HepG2 (cell line): ENCODE data around the gene UQCC5. TPM values are rescaled to one million over a fixed set of nuclear protein-coding genes. Genes with fewer than 3 reads are reported as not detected.

Source experiments
- CBX1 ChIP-seq: IDR thresholded peaks from one replicate; pipeline ENCODE4 v1.6.1; 2016; ENCODE audit warnings: antibody characterized with exemption, low read depth
- GATAD2A ChIP-seq: IDR thresholded peaks from 2 replicates; pipeline ENCODE4 v1.6.1; 2016
- ISL2 ChIP-seq: sonication (generic); formaldehyde crosslinking; IDR thresholded peaks from 2 replicates; pipeline ENCODE4 v1.5.0; 2020; ENCODE audit warnings: missing genetic modification reagents
- MAFG ChIP-seq: sonication (generic); formaldehyde crosslinking; IDR thresholded peaks from 2 replicates; pipeline ENCODE4 v1.5.1; 2020; ENCODE audit warnings: mild to moderate bottlenecking, missing genetic modification reagents
- MBD4 ChIP-seq: IDR thresholded peaks from 2 replicates; pipeline ENCODE4 v1.6.1; 2012; ENCODE audit warnings: low read length, inconsistent platforms, borderline replicate concordance
- NCOA2 ChIP-seq: sonication (generic); formaldehyde crosslinking; IDR thresholded peaks from 2 replicates; pipeline ENCODE4 v1.8.0; 2022; ENCODE audit warnings: inconsistent platforms
- NCOA5 ChIP-seq: sonication (generic); formaldehyde crosslinking; IDR thresholded peaks from 2 replicates; pipeline ENCODE4 v1.4.0; 2020; ENCODE audit warnings: missing genetic modification reagents
- NR1H2 ChIP-seq: sonication (generic); formaldehyde crosslinking; IDR thresholded peaks from 2 replicates; pipeline ENCODE4 v1.8.1; 2022; ENCODE audit warnings: low read depth, missing genetic modification reagents, borderline replicate concordance
- NRL ChIP-seq: sonication (generic); formaldehyde crosslinking; IDR thresholded peaks from 2 replicates; pipeline ENCODE4 v1.5.0; 2020; ENCODE audit warnings: missing genetic modification reagents, mild to moderate bottlenecking, moderate library complexity, borderline replicate concordance
- POLR2G ChIP-seq: fragments of 200-400 bp; formaldehyde crosslinking; IDR thresholded peaks from 2 replicates; pipeline ENCODE4 v1.6.1; 2018; ENCODE audit warnings: mild to moderate bottlenecking, low read depth, low read length, moderate library complexity
- PTBP1 ChIP-seq: fragments of 200-400 bp; formaldehyde crosslinking; IDR thresholded peaks from 2 replicates; pipeline ENCODE4 v1.6.1; 2018; ENCODE audit warnings: low read length, low read depth; ENCODE audit not compliant: poor library complexity, severe bottlenecking
- RARA ChIP-seq: IDR thresholded peaks from 2 replicates; pipeline ENCODE4 v1.6.1; 2016; ENCODE audit warnings: missing genetic modification reagents, missing compliant biosample characterization
- REXO4 ChIP-seq: sonication (generic); formaldehyde crosslinking; IDR thresholded peaks from 2 replicates; pipeline ENCODE4 v1.8.0; 2022; ENCODE audit warnings: missing genetic modification reagents, mild to moderate bottlenecking, borderline replicate concordance
- SCMH1 ChIP-seq: sonication (generic); formaldehyde crosslinking; IDR thresholded peaks from 2 replicates; pipeline ENCODE4 v1.9.0; 2021; ENCODE audit warnings: missing genetic modification reagents, mild to moderate bottlenecking, borderline replicate concordance
- SIN3A ChIP-seq: IDR thresholded peaks from 2 replicates; pipeline ENCODE4 v1.6.1; 2011; ENCODE audit warnings: low read depth, mild to moderate bottlenecking, control low read depth, low read length, borderline replicate concordance
- SOX5 ChIP-seq: IDR thresholded peaks from 2 replicates; pipeline ENCODE4 v1.6.1; 2016; ENCODE audit warnings: borderline replicate concordance
- TARDBP ChIP-seq: sonication (generic); formaldehyde crosslinking; IDR thresholded peaks from 2 replicates; pipeline ENCODE4 v1.8.0; 2022; ENCODE audit warnings: mild to moderate bottlenecking, missing genetic modification reagents
- TOE1 ChIP-seq: sonication (generic); formaldehyde crosslinking; IDR thresholded peaks from 2 replicates; pipeline ENCODE4 v1.4.0; 2020; ENCODE audit warnings: mild to moderate bottlenecking, missing genetic modification reagents
- ZNF337 ChIP-seq: sonication (generic); formaldehyde crosslinking; IDR thresholded peaks from 2 replicates; pipeline ENCODE4 v1.5.1; 2020; ENCODE audit warnings: missing genetic modification reagents, low read depth, mild to moderate bottlenecking, borderline replicate concordance
- ZNF383 ChIP-seq: sonication (generic); formaldehyde crosslinking; IDR thresholded peaks from 2 replicates; pipeline ENCODE4 v1.4.0; 2020; ENCODE audit warnings: missing genetic modification reagents, mild to moderate bottlenecking, borderline replicate concordance
- ZNF674 ChIP-seq: sonication (generic); formaldehyde crosslinking; IDR thresholded peaks from 2 replicates; pipeline ENCODE4 v1.5.0; 2020; ENCODE audit warnings: low read depth, mild to moderate bottlenecking, missing genetic modification reagents
- polyA plus RNA-seq, 8 experiments: library from polyadenylated mRNA; depleted of rRNA in 3 of 8; stranded (reverse) in 7 of 8; unstranded in 1 of 8; fragments of >200 nt; fragmentation: Illumina TruSeq in 4 of 8; extraction: Trizol in 4 of 8; gene quantifications; 2 replicates each; pipeline versions ENCODE4 v1.2.1 to v1.2.3, GENCODE V29; 2011 to 2016; ENCODE audit warnings: low read depth in 4 of 8, missing spikeins in 1 of 8, mixed read lengths in 1 of 8; ENCODE audit not compliant: insufficient read depth in 1 of 8
- total RNA-seq, 5 experiments: library from RNA; depleted of rRNA; stranded (reverse); fragments of >200 nt; fragmentation: Illumina TruSeq; extraction: Trizol; gene quantifications; 2 replicates each; pipeline ENCODE4 v1.2.3, GENCODE V29; 2016; ENCODE audit warnings: low read depth in 1 of 5
- TF ChIP-seq, protein P1 (sequence below): sonication (generic); formaldehyde crosslinking; IDR thresholded peaks from 2 replicates; pipeline ENCODE4 v1.8.0; 2023; ENCODE audit warnings: mild to moderate bottlenecking, missing genetic modification reagents
- TF ChIP-seq, protein P2 (sequence below): sonication (generic); formaldehyde crosslinking; conservative IDR thresholded peaks from 2 replicates; pipeline ENCODE4 v1.8.0; 2022; ENCODE audit warnings: mild to moderate bottlenecking, moderate library complexity, missing genetic modification reagents
- TF ChIP-seq, protein P3 (sequence below): sonication (generic); formaldehyde crosslinking; IDR thresholded peaks from 2 replicates; pipeline ENCODE4 v1.4.0; 2020; ENCODE audit warnings: missing genetic modification reagents
- TF ChIP-seq, protein P4 (sequence below): IDR thresholded peaks from 2 replicates; pipeline ENCODE4 v1.6.1; 2016; ENCODE audit warnings: mild to moderate bottlenecking
- TF ChIP-seq, protein P5 (sequence below): IDR thresholded peaks from 2 replicates; pipeline ENCODE4 v1.6.1; 2016

UQCC5 gene
- total and polyA plus RNA-seq, 2 of the 13 experiments (the other 11 are each of a cell fraction or from before 2014, with no cell fraction given): 15.4 to 29.5 TPM

DNA sequence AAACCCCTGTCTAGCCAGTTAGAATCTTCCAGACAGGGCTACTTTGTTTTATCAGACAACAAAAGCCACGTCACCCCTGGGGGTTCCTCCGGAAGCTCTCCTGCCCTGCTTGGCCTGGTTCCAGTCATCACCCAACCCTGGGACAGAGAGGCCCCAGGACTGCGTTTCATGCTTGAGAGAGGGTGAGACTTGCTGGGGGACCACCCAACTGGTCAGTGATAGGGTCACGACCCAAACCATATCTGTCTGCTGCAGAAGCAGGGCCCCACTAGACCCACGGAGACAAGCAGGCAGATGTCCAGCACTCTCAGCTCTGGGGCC, 3.9 kb upstream of the UQCC5 start (continued):
- TF ChIP-seq POLR2G: peak; percentile 46; the same call in 1 of the 2 replicates
- TF ChIP-seq PTBP1: no peak
- TF ChIP-seq NCOA2: no peak
- TF ChIP-seq, protein P1, sequence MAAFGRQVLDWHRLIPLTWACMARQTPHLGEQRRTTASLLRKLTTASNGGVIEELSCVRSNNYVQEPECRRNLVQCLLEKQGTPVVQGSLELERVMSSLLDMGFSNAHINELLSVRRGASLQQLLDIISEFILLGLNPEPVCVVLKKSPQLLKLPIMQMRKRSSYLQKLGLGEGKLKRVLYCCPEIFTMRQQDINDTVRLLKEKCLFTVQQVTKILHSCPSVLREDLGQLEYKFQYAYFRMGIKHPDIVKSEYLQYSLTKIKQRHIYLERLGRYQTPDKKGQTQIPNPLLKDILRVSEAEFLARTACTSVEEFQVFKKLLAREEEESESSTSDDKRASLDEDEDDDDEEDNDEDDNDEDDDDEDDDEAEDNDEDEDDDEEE (CRISPR knock-in tag): no peak
- peak; percentile 45 for TF ChIP-seq RARA (CRISPR knock-in tag)
- TF ChIP-seq CBX1: no peak
- peak; percentile 53; the same call in 1 of the 2 replicates for TF ChIP-seq GATAD2A (CRISPR knock-in tag)
- TF ChIP-seq, protein P2, sequence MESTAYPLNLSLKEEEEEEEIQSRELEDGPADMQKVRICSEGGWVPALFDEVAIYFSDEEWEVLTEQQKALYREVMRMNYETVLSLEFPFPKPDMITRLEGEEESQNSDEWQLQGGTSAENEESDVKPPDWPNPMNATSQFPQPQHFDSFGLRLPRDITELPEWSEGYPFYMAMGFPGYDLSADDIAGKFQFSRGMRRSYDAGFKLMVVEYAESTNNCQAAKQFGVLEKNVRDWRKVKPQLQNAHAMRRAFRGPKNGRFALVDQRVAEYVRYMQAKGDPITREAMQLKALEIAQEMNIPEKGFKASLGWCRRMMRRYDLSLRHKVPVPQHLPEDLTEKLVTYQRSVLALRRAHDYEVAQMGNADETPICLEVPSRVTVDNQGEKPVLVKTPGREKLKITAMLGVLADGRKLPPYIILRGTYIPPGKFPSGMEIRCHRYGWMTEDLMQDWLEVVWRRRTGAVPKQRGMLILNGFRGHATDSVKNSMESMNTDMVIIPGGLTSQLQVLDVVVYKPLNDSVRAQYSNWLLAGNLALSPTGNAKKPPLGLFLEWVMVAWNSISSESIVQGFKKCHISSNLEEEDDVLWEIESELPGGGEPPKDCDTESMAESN (CRISPR knock-in tag): no peak
- no peak for TF ChIP-seq NCOA5 (CRISPR knock-in tag)
- no peak for TF ChIP-seq SIN3A
- TF ChIP-seq SCMH1 (CRISPR knock-in tag): no peak
- TF ChIP-seq, protein P3, sequence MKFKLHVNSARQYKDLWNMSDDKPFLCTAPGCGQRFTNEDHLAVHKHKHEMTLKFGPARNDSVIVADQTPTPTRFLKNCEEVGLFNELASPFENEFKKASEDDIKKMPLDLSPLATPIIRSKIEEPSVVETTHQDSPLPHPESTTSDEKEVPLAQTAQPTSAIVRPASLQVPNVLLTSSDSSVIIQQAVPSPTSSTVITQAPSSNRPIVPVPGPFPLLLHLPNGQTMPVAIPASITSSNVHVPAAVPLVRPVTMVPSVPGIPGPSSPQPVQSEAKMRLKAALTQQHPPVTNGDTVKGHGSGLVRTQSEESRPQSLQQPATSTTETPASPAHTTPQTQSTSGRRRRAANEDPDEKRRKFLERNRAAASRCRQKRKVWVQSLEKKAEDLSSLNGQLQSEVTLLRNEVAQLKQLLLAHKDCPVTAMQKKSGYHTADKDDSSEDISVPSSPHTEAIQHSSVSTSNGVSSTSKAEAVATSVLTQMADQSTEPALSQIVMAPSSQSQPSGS (CRISPR knock-in tag): 0 out of 2 replicates have a peak, but pooled peaks have one; percentile 14
- no peak for TF ChIP-seq TARDBP
- TF ChIP-seq ZNF383 (CRISPR knock-in tag): no peak
- TF ChIP-seq NR1H2 (CRISPR knock-in tag): no peak
- TF ChIP-seq MBD4: no peak
- no peak for TF ChIP-seq TOE1 (CRISPR knock-in tag)
- TF ChIP-seq, protein P4, sequence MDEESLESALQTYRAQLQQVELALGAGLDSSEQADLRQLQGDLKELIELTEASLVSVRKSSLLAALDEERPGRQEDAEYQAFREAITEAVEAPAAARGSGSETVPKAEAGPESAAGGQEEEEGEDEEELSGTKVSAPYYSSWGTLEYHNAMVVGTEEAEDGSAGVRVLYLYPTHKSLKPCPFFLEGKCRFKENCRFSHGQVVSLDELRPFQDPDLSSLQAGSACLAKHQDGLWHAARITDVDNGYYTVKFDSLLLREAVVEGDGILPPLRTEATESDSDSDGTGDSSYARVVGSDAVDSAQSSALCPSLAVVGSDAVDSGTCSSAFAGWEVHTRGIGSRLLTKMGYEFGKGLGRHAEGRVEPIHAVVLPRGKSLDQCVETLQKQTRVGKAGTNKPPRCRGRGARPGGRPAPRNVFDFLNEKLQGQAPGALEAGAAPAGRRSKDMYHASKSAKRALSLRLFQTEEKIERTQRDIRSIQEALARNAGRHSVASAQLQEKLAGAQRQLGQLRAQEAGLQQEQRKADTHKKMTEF (CRISPR knock-in tag): peak; percentile 50; the same call in 1 of the 2 replicates
- no peak for TF ChIP-seq REXO4 (CRISPR knock-in tag)
- peak; percentile 63; the same call in 1 of the 2 replicates for TF ChIP-seq SOX5 (CRISPR knock-in tag)
- TF ChIP-seq ISL2 (CRISPR knock-in tag): no peak
- TF ChIP-seq ZNF674 (CRISPR knock-in tag): no peak
- no peak for TF ChIP-seq MAFG (CRISPR knock-in tag)
- TF ChIP-seq, protein P5, sequence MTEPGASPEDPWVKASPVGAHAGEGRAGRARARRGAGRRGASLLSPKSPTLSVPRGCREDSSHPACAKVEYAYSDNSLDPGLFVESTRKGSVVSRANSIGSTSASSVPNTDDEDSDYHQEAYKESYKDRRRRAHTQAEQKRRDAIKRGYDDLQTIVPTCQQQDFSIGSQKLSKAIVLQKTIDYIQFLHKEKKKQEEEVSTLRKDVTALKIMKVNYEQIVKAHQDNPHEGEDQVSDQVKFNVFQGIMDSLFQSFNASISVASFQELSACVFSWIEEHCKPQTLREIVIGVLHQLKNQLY (CRISPR knock-in tag): no peak
- no peak for TF ChIP-seq ZNF337 (CRISPR knock-in tag)
- peak; percentile 4; the same call in 1 of the 2 replicates for TF ChIP-seq NRL (CRISPR knock-in tag)
